Amniotic epithelial cell (primary cell): ENCODE measurements around the gene CHD5.
A peak's percentile ranks its signal among the peaks of the same experiment; 100 is the strongest.

Experiments
- DNase-seq: peaks from one replicate; pipeline ENCODE4 v3.0.0-alpha.2; 2010; ENCODE audit warnings: low read depth

CHD5 gene

DNA sequence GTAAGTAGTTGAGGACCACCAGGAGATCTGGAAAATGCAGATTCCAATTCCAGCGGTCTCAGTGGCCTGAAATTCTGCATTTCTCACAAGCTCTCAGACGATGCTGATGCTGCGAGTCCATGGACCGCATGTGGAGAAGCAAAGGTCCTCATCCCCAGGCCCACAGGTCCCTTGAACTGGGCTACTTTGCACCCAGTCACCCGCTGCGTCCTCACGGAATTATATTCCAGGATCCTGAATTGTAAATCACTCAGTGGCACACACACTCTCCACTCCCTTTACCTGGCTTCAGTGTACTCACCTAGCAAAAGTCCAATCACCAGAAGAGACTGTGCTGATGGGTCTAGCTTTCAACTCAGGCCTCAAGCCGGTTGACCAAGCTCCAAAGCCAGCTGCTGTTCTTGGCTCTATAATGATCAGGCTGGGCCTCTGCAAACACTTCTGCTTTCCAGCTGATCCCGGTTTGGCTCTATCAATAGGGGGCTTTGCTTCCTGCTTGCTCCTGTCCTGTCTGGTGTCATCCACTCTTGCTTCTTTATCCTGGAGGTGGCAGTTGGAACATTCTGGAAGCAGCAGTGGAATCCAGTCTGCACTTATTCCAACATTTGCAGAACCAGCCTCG lies 20.2 kb upstream of the CHD5 start:
- DNase-seq: no peak

DNA sequence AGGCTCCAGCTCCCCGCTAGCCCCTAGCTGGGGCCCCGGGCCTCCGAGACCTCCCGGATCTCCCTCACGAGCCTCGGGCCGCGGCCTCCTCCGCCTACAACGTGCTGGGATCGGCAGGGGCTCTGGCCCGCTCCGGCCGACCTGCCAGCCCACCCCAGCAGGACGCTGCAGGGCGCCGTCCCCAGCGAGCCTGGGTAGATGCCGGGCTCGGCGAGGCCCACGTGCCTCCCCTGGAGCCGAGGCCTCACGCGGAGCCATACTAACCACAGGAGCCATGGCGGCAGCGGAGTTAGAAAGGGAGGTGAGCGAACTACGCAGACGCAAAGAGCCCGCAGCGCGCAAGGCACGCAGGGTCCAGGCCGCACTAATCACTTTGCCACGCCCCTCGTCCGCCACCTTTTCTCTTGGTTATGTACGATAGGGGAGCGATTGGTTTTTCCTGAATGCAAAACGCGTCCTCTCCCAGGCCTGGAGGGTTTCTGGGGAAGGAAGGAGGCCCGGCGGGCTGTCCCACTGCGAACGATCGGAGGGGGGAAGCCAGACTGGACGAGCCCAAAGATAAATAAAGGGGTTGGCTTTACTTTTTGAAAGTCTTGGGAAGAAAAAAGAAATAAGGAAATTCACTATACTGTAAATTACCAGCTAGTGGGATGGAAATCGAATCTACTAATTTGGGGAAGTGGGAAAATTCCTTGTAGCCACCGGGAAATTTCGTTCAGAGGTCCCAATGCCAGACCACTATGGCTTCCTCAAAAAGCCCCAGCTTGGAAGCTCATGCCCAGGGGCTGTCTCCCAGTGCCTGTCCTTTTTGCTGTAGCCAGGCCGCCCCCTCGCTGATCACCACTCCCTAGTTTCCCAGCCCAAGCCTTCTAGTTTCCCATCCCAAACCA lies 19.4 kb upstream of the CHD5 start, which contains the start of gene RPL22:
Gene RPL22, minus strand, starts transcription at position 298 of the 890 bp plus-strand sequence. Its CDS starts 22 bp downstream, at position 276.
- peak; percentile 99 for DNase-seq

DNA sequence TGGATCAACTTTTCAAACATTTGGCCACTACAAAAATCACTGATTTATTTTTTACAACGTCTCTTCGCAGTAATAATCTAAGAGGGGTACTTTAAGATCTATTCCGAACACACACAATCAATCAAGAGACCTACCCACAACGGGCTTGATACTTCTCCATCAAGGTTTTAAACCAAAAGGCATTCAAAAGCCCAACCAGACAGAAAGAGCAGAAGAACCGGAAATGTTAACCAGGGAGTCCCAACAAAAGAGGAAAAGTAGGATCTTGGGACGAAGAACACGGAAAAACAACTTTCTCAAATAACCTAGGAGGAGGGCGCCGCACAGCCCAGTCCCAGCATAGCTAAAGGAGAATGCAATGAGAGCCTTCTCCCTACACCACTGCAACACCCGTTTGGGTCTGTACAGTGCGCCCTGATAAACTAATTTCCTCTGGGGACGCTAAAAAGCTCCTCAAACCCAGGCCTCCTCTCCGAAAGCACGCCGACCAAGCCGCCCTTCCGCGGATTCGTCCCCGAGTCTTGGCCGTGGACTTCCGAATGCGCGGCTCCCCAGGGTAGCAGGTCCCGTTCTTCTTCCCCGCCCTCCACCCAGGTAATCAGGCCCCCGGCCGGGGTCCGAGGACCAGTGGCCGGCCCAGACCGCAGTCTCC lies 18.7 kb upstream of the CHD5 start:
- DNase-seq: peak; percentile 10

DNA sequence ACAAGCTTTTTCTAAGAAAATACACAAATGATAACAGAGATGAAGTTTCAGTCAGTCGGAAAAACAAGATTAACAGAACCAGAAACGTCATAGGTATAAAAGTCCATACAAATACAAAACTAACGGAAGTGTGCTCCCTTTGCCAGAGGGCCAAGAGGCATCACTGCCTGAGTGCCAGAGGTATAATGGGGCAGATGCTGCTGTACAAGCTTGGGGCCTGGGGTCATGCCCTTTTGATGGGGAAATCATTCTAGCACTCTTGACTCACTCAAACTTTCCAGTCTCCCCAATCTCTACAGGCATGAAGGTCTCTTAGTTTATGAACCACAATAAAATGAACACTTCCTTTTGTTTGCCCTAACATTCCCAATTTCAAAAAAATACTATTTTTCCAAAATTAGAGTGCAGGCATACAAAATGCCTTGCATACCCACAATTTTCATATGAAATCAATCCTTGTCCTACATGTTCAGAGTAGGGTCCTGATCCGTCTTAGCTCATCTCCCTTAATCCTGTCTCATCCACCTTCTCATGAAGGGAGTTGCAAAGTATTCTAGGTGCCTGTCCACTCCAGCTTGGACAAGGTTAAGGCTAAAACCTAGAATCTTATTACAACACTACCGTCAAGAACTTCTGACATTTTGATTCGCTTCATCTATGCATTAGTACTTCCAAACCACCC lies 17.8 kb upstream of the CHD5 start:
- peak; percentile 46 for DNase-seq

DNA sequence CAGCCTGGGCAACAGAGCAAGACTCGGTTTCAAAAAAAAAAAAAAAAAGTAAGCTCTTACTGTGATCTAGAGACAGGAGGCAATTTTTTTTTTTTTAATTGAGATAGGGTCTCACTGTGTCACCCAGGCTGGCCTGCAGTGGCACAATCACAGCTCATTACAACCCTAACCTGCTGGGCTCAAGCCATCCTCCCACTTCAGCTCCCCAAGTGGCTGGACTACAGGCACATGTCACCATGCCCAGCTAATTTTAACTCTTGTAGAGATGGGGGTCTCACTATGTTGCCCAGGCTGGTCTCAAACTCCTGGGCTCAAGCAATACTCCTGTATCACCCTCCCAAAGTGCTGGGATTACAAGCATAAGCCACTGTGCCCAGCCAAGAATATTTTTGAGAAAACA lies 11.8 kb upstream of the CHD5 start:
- no peak for DNase-seq

DNA sequence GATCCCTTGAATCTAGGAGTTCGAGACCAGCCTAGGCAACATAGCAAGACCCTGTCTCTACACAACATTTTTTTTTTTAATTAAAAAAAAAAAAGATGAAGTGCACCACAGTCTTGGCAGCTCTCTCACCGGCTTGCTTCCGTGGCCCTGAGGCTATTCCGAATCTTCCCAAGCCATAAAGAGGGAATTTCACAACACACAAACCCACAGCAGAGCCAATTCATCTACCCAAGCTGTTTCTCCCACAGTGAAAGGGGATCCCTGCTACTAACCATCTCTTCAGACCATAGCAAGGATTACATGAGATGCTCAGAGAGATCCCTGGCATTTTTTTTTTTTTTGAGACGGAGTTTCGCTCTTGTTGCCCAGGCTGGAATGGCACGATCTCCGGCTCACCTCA lies 8.3 kb upstream of the CHD5 start:
- no peak for DNase-seq

DNA sequence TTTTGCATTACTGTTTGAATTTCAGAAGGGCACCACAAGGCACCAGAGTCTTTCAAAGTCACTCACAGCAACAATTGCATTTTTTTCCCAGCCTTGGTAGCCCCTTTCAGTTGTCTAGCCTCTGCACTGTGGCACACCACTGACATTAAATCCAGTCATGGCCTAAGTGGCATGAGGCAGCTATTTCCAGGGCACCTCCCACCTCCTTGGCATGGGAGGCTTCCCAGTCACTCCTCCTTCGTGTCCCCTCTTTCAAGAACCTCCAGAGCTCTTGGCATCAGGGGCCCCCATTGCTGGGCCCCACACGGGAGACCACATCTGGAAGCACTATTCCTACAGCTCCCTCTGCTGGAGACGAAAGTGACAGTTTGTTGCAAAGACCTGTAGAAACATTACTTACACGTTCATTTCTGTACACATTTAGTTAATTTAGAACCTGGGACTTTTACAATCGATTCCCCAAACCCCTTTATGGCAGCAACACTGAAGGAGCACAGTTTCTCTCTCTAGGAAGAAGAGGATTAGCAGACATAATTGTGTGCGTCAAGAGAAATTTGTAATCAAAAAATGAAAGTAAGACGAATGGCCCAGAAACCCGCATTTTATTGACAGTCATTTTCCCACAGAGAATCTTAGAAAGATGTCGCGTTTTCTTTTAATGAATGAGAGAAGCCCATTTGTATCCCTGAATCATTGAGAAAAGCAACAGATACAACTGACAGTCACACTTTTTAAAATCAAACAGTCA lies 5.7 kb upstream of the CHD5 start:
- peak; percentile 46 for DNase-seq

DNA sequence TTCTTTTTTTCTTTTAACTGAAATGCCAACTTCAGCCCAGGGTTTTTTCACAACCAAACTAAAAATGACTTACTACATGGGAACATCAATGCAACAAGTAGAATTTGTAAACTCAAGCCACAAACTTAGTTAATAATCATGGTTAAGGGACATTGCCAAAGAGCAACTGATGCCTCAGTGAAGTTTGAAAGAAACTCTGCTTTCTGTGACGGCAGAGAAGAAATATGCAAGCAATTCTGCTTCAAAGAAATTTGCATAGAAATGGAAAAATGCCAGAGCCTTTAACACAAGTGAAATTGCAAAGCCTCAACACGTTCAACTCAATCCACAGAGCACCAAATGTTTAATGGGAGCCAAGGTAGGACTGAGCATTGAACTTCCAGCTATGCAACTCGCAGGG lies 5.0 kb upstream of the CHD5 start:
- peak; percentile 80 for DNase-seq

DNA sequence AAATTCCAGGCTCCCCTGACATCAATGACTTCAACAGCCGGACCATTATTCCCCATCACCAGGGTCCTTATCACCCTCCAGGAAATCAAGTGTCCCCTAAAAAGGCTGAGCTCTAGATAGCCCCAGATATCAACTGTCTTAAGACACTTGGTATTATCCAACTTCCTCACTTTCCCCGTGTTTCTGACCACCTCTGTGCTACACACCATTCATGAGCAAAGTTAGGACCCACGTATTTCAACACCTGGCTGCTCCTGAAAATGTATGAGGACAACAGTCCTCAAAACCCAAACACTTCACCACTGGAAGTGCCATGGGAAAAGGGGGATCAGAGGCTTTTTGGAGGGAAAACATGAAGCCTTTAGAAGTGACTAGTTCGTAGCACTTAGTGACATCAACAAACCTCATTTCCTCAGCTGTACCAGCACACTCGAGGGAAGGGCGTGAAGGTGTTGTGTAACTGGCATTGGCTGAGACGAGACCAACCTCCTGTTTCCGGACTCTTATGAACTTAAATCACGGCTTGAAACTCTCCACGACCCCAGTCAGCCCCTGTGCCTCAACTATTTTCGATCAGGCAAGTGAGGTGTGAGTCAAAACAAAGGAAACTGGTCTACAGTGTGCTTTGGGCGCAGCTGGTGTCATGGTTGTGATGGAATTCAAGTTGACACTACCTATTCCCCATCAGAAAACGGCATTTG lies 4.1 kb upstream of the CHD5 start:
- DNase-seq: peak; percentile 24

DNA sequence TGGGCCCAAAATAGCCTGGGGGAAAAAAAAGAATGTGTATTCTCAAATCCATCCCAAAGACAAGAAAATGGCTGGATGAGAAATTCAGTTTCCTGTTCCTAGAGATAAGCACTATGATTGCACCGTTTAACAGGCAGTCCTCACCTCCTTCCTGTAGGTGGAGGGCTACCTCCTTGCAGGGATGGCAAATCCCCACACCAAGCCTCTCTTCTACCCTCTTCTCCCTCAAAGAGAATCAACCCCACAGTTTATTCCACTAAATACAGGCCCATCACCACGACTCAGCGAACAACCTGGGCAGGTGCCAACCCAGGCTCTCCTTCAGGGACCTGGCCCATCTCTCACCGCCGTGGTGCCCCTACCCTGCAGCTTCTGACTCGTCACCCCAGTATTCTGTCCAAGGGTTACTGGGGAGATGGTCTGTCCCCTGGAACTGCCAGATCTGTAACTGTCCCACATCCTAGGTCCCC lies 3.4 kb upstream of the CHD5 start:
- peak; percentile 17 for DNase-seq

DNA sequence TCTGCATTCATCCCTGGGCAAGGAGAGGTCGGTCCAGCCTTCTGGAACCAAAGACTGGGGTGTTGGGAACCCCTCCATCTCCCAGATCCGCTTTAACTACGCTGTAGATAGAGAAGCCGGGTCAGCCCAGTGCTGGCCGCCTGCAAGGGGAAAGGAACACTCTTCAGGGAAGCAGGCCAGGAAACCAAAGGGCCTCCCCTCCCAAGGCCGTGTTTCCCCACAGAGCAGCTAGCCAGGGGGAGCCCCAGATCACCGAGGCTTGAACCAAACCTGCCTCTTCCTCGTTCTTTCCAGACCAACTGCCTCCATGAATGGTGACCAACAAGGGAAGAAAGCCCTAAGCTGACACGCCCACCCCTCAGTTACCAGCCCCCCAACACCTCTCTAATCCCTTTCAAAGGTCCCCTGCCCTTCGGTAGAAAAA lies 1.2 kb upstream of the CHD5 start:
- peak; percentile 23 for DNase-seq

DNA sequence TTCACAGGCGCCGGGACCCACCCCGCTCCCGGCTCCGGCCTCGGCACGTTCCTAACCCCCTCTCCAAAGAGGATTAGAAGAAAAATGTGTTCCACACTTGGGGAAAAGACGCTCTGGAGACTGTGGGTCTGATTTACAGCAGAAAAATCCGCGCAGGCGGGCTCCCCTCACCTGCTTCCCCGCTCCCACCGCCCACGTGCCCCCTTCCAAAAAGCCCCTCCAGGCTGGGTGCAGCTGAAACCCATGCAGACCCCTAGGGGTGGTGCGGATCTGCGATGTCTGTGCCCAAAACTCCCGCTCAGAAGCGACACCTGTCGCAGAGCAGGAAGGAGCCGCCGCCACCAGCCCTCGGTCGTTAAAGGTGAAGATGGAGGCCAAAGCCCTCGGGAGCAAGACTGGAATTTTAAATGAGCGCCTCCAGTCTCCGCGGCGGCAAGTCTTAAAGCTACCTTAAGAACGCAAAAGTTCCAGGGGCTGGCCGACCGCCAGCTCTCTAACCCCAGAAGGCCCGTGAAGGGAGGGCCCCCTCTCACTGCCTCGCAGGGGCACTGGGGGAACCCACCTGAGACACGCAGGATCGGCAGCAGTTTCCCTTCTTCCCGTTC lies 688 bp upstream of the CHD5 start:
- DNase-seq: no peak

DNA sequence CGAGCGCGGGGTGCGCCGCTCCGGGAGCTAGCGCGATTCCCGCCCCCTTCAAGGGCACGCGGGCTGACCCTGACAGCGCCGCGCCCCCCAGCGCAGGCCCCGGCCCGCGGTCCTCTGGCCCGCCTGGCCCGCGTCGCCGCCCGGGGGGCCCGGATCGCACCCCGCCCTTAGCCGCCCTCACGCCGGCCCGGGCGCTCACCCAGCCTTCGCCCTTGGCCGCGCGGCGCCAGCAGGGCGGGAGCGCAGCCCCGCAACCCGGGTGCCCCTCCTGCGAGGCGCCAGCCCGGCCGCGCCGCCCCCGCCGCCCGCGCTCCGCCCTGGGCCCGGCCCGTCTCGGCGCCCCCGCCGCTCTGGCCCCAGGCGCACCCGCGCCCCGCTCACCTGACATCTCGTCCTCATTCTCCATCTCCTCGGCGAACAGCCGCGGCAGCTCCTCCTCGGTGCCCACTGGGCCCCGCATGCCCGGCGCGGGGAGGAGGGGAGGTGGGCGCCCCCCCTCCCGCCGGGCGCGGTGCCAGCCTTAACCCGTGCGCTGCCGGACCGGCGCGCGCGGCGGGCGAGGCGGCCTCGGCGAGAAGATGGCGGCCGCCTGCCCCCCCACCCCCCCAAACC lies 451 bp downstream of the CHD5 start:
- DNase-seq: no peak

DNA sequence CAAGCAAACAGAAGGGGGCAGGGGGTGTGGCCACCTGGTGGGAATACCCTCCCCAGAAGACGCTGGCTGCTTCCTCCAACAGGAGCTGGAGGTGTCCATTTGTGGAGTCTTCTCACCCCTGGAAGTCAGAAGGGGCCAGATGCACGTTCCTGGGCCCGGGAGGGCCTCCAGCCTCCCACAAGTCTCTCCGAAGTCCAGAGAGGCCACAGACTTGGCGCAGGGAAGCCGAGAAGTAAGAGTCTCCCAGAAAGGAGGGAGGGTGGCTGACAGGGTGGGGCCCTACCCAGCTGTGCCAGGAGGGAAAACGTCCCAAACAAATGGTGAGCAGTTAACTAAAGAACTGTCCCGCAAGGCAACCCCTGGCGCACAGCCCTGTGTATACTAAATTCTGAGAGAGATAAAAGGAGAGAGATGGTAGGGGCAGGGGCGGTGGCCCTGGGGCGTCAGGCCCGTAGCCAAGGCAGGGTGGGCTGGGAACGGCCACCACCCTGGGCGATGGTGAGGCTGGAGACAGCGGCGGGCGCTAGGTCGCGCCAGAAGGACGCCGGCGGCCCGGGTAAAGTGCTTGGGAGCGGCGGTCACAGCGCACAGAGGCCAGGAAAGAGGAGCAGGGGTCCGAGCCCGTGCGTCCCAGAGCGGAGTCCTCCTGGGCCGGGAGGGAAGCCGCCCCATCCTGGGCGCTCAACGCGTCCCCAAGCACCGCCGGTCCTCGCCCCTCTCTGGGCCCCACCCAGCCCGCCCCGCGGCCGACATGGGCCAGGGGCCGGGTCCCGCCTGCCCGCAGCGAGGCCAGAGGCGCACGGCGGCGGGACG lies 1.2 kb downstream of the CHD5 start:
- no peak for DNase-seq

DNA sequence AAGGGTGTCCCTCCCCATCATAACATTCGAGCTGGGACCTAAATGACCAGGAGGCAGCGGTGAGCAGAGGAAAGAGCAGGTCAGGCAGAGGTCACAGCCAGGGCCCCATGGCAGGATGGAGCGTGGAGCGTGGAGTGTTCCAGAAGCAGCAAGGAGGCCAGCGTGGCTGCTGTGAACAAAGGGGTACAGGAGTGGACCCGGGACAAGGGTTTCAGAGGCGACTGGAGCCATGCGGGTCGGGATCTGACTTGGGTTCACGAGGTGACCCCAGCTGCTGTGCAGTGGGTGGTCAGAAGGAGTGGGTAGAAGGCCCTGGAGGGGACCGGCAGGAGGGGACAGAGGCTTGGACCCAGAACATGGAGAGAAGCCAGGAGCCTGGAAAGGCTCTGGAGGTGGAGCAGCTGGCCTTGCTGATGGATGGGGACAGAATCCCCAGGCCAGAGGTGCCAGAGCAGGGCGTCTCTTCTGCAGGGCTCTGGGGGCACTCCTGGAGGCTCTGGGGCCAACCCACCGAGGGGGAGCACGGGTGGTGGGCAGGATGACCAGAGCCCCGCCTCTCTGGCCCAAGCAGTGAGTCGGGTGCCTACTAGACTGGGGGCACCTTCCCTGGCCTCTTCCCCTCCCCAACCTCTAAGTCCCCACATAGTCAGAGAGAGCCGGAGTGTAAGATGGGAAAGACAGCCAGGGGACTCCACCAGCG lies 2.3 kb downstream of the CHD5 start:
- DNase-seq: no peak

DNA sequence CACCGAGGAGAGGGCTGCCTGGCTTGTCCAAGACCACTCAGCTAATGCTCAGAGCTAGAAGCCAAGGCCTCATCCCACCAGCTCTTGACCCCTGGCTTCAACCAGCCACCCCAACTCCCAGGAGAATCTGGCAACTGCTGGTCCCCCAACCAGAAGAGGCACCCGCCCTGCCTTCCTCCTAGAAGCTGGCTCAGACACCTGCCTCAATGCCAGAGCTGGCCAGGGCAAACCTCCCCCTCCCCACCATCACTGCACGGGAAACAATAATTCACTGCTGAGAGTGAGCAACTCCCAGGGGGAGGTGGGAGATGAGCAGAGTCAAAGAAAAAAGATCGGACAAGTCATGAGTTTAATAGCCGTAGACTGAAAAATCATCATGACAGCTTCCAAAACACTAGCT lies 3.3 kb downstream of the CHD5 start:
- no peak for DNase-seq

DNA sequence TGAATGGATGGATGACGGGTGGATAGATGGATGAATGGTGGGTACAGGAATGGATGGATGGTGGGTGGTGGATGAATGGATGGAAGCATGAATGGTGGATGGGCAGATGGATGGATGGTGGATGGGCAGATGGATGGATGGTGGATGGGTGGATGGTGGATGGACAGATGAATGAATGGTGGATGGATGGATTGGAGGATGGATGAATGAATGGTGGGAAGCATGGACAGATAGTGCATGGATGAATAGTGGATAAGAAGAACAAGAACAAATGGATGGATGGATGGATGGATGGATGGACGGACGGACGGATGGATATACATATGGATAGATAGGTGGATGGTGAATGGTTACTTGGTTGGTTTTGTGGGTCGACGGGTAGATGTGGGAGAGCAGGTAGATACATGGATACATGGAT lies 4.7 kb downstream of the CHD5 start:
- DNase-seq: no peak

DNA sequence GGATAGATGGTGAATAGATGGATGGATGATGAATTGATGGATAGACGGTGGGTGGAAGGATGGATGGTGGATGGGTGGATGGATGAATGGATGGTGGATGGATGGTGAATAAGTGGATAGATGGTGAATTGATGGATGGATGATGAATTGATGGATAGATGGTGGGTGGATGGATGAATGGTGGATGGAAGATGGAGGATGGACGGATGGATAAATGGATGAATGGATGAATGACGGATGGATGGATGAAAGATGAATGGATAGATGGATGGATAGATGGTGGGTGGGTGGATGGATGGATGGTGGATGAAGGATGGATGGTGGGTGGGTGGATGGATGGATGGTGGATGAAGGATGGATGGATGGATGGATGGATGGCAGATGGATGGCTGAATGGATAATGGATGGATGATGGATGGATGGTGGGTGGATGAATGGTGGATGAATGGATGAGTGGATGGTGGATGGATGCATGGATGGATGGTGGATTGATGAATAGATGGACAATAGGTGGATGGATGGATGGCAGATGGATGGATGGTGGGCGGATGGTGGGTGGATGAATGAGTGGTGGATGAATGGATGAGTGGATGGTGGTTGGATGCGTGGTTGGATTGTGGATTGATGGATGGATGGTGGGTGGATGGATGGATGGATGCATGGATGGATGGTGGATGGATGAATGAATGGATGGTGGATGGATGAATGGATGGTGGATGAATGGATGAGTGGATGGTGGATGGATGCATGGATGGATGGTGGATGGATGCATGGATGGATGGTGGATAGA lies 5.3 kb downstream of the CHD5 start:
- no peak for DNase-seq
